Measurements from ENCODE around the gene MEI1. TPM values are rescaled to one million over a fixed set of nuclear protein-coding genes. Genes with fewer than 3 reads are reported as not detected.

Gene MEI1
- total and polyA plus RNA-seq, 2 of the 4 experiments (the other 2 are of a cell fraction): 0.90 to 2.6 TPM

DNA sequence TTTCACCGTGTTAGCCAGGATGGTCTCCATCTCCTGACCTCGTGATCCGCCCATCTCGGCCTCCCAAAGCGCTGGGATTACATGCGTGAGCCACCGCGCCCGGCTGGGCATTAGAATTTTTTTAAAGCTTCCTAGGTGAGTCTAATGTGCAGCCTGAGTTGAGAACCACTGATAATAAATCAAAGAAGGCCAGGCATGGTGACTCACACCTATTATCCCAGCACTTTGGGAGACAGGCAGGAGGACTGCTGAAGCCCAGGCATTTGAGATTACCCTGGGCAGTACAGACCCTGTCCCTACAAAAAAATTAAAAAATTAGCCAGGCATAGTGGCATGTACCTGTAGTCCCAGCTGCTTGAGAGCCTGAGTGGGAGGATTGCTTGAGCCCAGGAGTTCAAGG is 13.7 kb downstream of the MEI1 start:
- Histone ChIP-seq H3K4me3 (ENCODE audit: insufficient read depth, low read depth, low read length) (no peak overlapping the region), H3K56ac (ENCODE audit: extremely low read depth, insufficient read depth, low read length) (no peak overlapping the region), H2BK120ac (ENCODE audit: low read depth, low read length) (no peak overlapping the region), H2AK9ac (replicated peaks; ENCODE audit: low read depth, low read length, poor library complexity) (no peak overlapping the region), H3K27ac (ENCODE audit: insufficient read depth, low read length) (no peak overlapping the region), H4K8ac (ENCODE audit: low read depth in 2 of 2, low read length in 2 of 2) (no peak overlapping the region), H3K79me1 (ENCODE audit: low read depth in 1 of 2, low read length in 2 of 2) (no peaks in the 10 kb centered on the region), H3K9me3 (ENCODE audit: control insufficient read depth, insufficient read depth, low read length) (no peaks in the 10 kb centered on the region), H2BK15ac (ENCODE audit: low read depth, low read length) (no peak overlapping the region), H3K9me1 (ENCODE audit: insufficient read depth, low read length) (peaks cover 2% of the 10 kb centered on the region; the same call in 1 of the 2 replicates), H3K18ac (ENCODE audit: low read depth, low read length) (no peak overlapping the region), H2BK20ac (ENCODE audit: low read depth, low read length) (no peak overlapping the region), H3K4ac (ENCODE audit: low read depth, low read length) (no peak overlapping the region), H3K27me3 (ENCODE audit: control insufficient read depth, insufficient read depth, low read length) (peaks cover 22% of the 10 kb centered on the region), H3K23ac (ENCODE audit: low read depth, low read length) (no peak overlapping the region), H2AFZ (replicated peaks; ENCODE audit: low read length, poor library complexity) (no peak overlapping the region), H4K20me1 (ENCODE audit: insufficient read depth, low read length) (no peaks in the 10 kb centered on the region), H4K5ac (ENCODE audit: low read depth, low read length) (no peak overlapping the region), H2BK5ac (ENCODE audit: low read depth, low read length, poor library complexity, severe bottlenecking) (no peak overlapping the region), H3K4me1 (ENCODE audit: control insufficient read depth, insufficient read depth, low read length) (no peaks in the 10 kb centered on the region), H3K14ac (replicated peaks; ENCODE audit: low read depth, low read length) (no peak overlapping the region), H3K36me3 (ENCODE audit: control insufficient read depth, insufficient read depth, low read length) (no peaks in the 10 kb centered on the region), H3K9ac (ENCODE audit: low read depth, low read length) (no peak overlapping the region), H3K4me2 (ENCODE audit: low read depth, low read length) (no peak overlapping the region), H4K91ac (ENCODE audit: insufficient read depth, low read depth, low read length) (no peak overlapping the region), H2AK5ac (ENCODE audit: low read depth, low read length) (no peak overlapping the region)
- ChIA-PET CTCF (no interaction called here), POLR2A (ENCODE audit: unreplicated experiment) (no interaction called here)
- intact Hi-C loops (cut with micrococcal nuclease): no loop called here
- DNase-seq: no peak
- in situ Hi-C loops (cut with MboI; ENCODE audit: low sequenced_read_pairs): no loop called here
- no peak for ATAC-seq (ENCODE audit: low read depth)
- 86% methylated on average over 1 of the region's 9 CpGs; no CpG with 5 or more reads in 1 of the 2 experiments for WGBS, 2 experiments (ENCODE audit: extremely low coverage in 2 of 2, insufficient read length in 1 of 2)
- dilution Hi-C loops (cut with HindIII; ENCODE audit: low sequenced_read_pairs, unreplicated experiment): no loop called here
- TF ChIP-seq, protein P1, sequence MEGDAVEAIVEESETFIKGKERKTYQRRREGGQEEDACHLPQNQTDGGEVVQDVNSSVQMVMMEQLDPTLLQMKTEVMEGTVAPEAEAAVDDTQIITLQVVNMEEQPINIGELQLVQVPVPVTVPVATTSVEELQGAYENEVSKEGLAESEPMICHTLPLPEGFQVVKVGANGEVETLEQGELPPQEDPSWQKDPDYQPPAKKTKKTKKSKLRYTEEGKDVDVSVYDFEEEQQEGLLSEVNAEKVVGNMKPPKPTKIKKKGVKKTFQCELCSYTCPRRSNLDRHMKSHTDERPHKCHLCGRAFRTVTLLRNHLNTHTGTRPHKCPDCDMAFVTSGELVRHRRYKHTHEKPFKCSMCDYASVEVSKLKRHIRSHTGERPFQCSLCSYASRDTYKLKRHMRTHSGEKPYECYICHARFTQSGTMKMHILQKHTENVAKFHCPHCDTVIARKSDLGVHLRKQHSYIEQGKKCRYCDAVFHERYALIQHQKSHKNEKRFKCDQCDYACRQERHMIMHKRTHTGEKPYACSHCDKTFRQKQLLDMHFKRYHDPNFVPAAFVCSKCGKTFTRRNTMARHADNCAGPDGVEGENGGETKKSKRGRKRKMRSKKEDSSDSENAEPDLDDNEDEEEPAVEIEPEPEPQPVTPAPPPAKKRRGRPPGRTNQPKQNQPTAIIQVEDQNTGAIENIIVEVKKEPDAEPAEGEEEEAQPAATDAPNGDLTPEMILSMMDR (conservative IDR thresholded peaks at IDR 0.05; ENCODE audit: low read depth, low read length): no peak
- no peak for TF ChIP-seq SMC3 (IDR thresholded peaks at IDR 0.05; ENCODE audit: low read depth, low read length)
- TF ChIP-seq RFX5 (IDR thresholded peaks at IDR 0.05; ENCODE audit: low read depth, low read length): no peak
- TF ChIP-seq MXI1 (IDR thresholded peaks at IDR 0.05; ENCODE audit: borderline replicate concordance, low read depth, low read length): no peak
- TF ChIP-seq MAZ (IDR thresholded peaks at IDR 0.05; ENCODE audit: borderline replicate concordance, low read depth, low read length): no peak
- no TSS peak for BruUV-seq (replicated peaks)
